Endothelial cell of umbilical vein (primary cell): Measurements from ENCODE around the gene MATR3. TPM values are rescaled to one million over a fixed set of nuclear protein-coding genes. Genes with fewer than 3 reads are reported as not detected.

Experiments
- BruUV-seq: library from RNA; stranded (reverse); fragments of 400-500 nt; replicated peaks from 2 replicates; lab custom pipeline; 2021; lab: Mats Ljungman, UMichigan
- CTCF ChIA-PET: fragments of 300-600, 350-600 bp; sonication (Branson Sonifier 250); formaldehyde crosslinking; loops from one replicate; lab custom pipeline; 2021; ENCODE audit warnings: antibody characterized with exemption, inconsistent platforms; lab: Charles Lee
- POLR2A ChIA-PET: fragments of 300-600, 350-600 bp; sonication (Branson Sonifier 250); formaldehyde crosslinking; loops from one replicate; lab custom pipeline; 2021; ENCODE audit warnings: antibody characterized with exemption, inconsistent platforms; lab: Charles Lee
- DNase-seq: peaks from one replicate; pipeline ENCODE4 v3.0.0-alpha.2; 2011; ENCODE audit warnings: low read depth, low spot score
- FAIRE-seq: peaks from 2 replicates; lab custom pipeline; 2011; peaks lifted over from hg19 to GRCh38; lab: Jason Lieb, UNC
- H2AFZ ChIP-seq: 2 replicates; pipeline ENCODE4 v1.6.0; 2012; ENCODE audit warnings: low read depth, low read length, control low read depth, inconsistent platforms
- H3K27ac ChIP-seq: 2 replicates; pipeline ENCODE4 v1.5.1; 2011; ENCODE audit warnings: low read depth, mild to moderate bottlenecking, control low read depth, low read length, moderate library complexity; ENCODE audit not compliant: insufficient read depth
- H3K27me3 ChIP-seq, 2 experiments: 2 replicates each; pipeline versions ENCODE4 v1.6.0 to v1.6.1; 2011; ENCODE audit warnings: low read length in 2 of 2, mixed read lengths in 1 of 2; ENCODE audit not compliant: control insufficient read depth in 2 of 2, insufficient read depth in 2 of 2
- H3K36me3 ChIP-seq, 2 experiments: 2 replicates in 1 of 2; 3 replicates in 1 of 2; pipeline ENCODE4 v1.5.1; 2011; ENCODE audit warnings: low read length in 2 of 2, mild to moderate bottlenecking in 1 of 2, moderate library complexity in 1 of 2; ENCODE audit not compliant: control insufficient read depth in 2 of 2, insufficient read depth in 2 of 2; ENCODE audit errors: extremely low read depth in 1 of 2
- H3K4me1 ChIP-seq: 3 replicates; pipeline ENCODE4 v1.5.1; 2011; ENCODE audit warnings: mild to moderate bottlenecking, low read length; ENCODE audit not compliant: control insufficient read depth, insufficient read depth; ENCODE audit errors: extremely low read depth
- H3K4me2 ChIP-seq: 2 replicates; pipeline ENCODE4 v1.6.1; 2011; ENCODE audit warnings: low read length, control low read depth, mixed read lengths; ENCODE audit not compliant: insufficient read depth
- H3K4me3 ChIP-seq, 3 experiments: fragments of 200-600 bp in 1 of 3; sonication (generic), shearing (Covaris generic) in 1 of 3; replicated peaks in 1 of 3; 2 replicates each; pipeline ENCODE4 v1.5.1; 2011 to 2016; ENCODE audit warnings: control low read depth in 3 of 3, low read length in 3 of 3, mild to moderate bottlenecking in 2 of 3, inconsistent platforms in 1 of 3, low read depth in 1 of 3, moderate library complexity in 1 of 3; ENCODE audit not compliant: insufficient read depth in 1 of 3
- H3K79me2 ChIP-seq: 2 replicates; pipeline ENCODE4 v1.6.0; 2012; ENCODE audit warnings: low read length, inconsistent platforms; ENCODE audit not compliant: control insufficient read depth, insufficient read depth
- H3K9ac ChIP-seq: replicated peaks from 2 replicates; pipeline ENCODE3; 2011; ENCODE audit warnings: low read length, control low read depth; ENCODE audit not compliant: insufficient read depth; ENCODE audit errors: extremely low read depth
- H3K9me1 ChIP-seq: replicated peaks from 3 replicates; pipeline ENCODE4 v1.6.0; 2011; ENCODE audit warnings: mild to moderate bottlenecking, low read length; ENCODE audit not compliant: control insufficient read depth, insufficient read depth; ENCODE audit errors: extremely low read depth
- H3K9me3 ChIP-seq: replicated peaks from 2 replicates; pipeline ENCODE4 v1.5.1; 2012; ENCODE audit warnings: low read length, inconsistent platforms; ENCODE audit not compliant: control insufficient read depth, insufficient read depth
- H4K20me1 ChIP-seq: replicated peaks from 2 replicates; pipeline ENCODE3; 2011; ENCODE audit warnings: mild to moderate bottlenecking, low read length; ENCODE audit not compliant: control insufficient read depth, insufficient read depth; ENCODE audit errors: extremely low read depth
- EZH2 ChIP-seq: IDR thresholded peaks from 2 replicates; pipeline ENCODE4 v1.6.1; 2012; ENCODE audit warnings: borderline replicate concordance, low read depth, mild to moderate bottlenecking, moderate library complexity, low read length, inconsistent platforms; ENCODE audit not compliant: severe bottlenecking
- FOS ChIP-seq: IDR thresholded peaks from 2 replicates; pipeline ENCODE4 v1.6.1; 2011; ENCODE audit warnings: mild to moderate bottlenecking, low read length, moderate library complexity, borderline replicate concordance; ENCODE audit not compliant: insufficient read depth
- GATA2 ChIP-seq: IDR thresholded peaks from 2 replicates; pipeline ENCODE4 v1.7.0; 2011; ENCODE audit warnings: low read depth, mild to moderate bottlenecking, moderate library complexity, mixed read lengths, low read length; ENCODE audit not compliant: insufficient read length, insufficient read depth
- JUN ChIP-seq: IDR thresholded peaks from 2 replicates; pipeline ENCODE4 v1.6.1; 2011; ENCODE audit warnings: borderline replicate concordance, low read depth; ENCODE audit not compliant: insufficient read length, insufficient read depth
- MYC ChIP-seq: IDR thresholded peaks from one replicate; pipeline ENCODE4 v1.6.1; 2011; ENCODE audit warnings: mild to moderate bottlenecking, low read depth, low read length
- POLR2A ChIP-seq: IDR thresholded peaks from 2 replicates; pipeline ENCODE4 v1.6.1; 2012; ENCODE audit warnings: low read depth, mild to moderate bottlenecking, control low read depth, low read length
- POLR2AphosphoS5 ChIP-seq: IDR thresholded peaks from 2 replicates; pipeline ENCODE4 v1.6.1; 2012; ENCODE audit warnings: low read depth, mild to moderate bottlenecking, control low read depth, low read length, moderate library complexity; ENCODE audit not compliant: insufficient read depth
- dilution Hi-C: fragments of 300-500 bp; cut with MboI; formaldehyde crosslinking; loops from one replicate; pipeline ENCODE4 v1.15.0; 2019; ENCODE audit warnings: low sequenced_read_pairs; ENCODE audit not compliant: extremely low pct_ligation_motif_present
- intact Hi-C: fragments of 100-400 bp; cut with micrococcal nuclease; formaldehyde crosslinking; loops from one replicate; pipeline ENCODE4 v1.10.0; 2022
- polyA plus RNA-seq, 4 experiments: library from polyadenylated mRNA; depleted of rRNA in 3 of 4; stranded (reverse) in 3 of 4; unstranded in 1 of 4; fragments of >200 nt; gene quantifications; 2 replicates each; pipeline versions ENCODE4 v1.2.1 to v1.2.3, GENCODE V29; 2011 to 2012; ENCODE audit warnings: missing spikeins in 1 of 4
- total RNA-seq: library from RNA; stranded (reverse); gene quantifications from 2 replicates; pipeline ENCODE4 v1.2.3, GENCODE V29; 2021
- TF ChIP-seq, protein P1 (sequence below), 2 donors: IDR thresholded peaks; 1 replicate in 1 of 2; 2 replicates in 1 of 2; pipeline ENCODE4 v1.5.1; 2011; ENCODE audit warnings: low read length in 2 of 2, mild to moderate bottlenecking in 2 of 2, moderate library complexity in 2 of 2, control low read depth in 1 of 2, inconsistent platforms in 1 of 2, low read depth in 1 of 2; ENCODE audit not compliant: insufficient read depth in 1 of 2; ENCODE audit errors: extremely low read depth in 1 of 2
- TF ChIP-seq, protein P2 (sequence below): IDR thresholded peaks from 2 replicates; pipeline ENCODE4 v1.6.1; 2011; ENCODE audit not compliant: insufficient read depth, insufficient read length

The MATR3 gene
- total and polyA plus RNA-seq, 2 donors (not counting 3 experiments of a cell fraction or from before 2014, with no cell fraction given): 64.0 to 158 TPM

DNA sequence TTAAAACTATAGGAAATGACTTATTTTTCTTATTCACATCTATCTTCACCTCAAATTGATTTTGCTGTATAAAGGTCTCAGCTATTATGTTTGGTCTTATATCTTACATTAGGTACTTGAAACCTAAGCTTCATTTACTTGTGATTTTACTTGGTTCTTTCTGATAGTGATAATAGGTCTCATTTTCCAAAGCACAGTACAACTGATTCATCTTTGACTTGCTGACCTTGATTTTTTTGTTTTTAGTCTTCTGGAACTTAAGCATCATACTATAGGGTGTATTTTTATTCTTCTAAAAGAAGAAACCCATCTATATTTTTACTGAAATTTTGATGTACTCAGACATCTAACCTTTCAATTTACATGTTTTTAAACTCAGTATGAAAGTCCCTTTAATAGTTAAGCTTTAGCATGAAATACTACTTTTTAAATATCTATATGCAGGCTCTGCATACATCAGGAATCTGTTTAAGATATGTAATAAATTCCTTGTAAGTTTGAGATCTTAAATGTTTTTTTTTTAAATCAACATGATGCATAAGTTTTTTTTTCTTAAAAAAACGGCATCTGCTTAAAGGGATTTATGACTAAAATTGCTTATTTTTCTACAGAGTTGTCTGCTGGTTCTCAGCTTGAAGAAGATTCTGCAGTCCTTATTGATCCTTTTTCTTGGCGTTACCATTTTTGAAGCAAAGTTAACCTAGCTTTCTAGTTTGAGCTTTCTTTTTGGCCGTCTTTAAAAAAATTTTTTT, 13.3 kb downstream of the MATR3 start:
- Histone ChIP-seq H2AFZ (no peak overlapping the region), H3K79me2 (peaks cover 100% of the 10 kb centered on the region), H3K4me3 (no peak overlapping the region), H3K9me1 (no peaks in the 10 kb centered on the region), H4K20me1 (peaks cover 58% of the 10 kb centered on the region), H3K27ac (no peak overlapping the region), H3K4me2 (no peak overlapping the region), H3K9me3 (no peaks in the 10 kb centered on the region), H3K4me1 (peaks cover 8% of the 10 kb centered on the region), H3K36me3 (no peaks in the 10 kb centered on the region), H3K9ac (no peak overlapping the region), H3K27me3 (no peaks in the 10 kb centered on the region)
- ChIA-PET CTCF (interaction anchor here (1.2 to 1.9 kb wide), 4 partner anchors 9 to 62 kb away, joined by 3 to 9 read pairs (median 3); partner anchors contain the start of gene MATR3), POLR2A (interaction anchor here (0.6 to 0.7 kb wide), 2 partner anchors 231 to 707 kb away, joined by 3 to 4 read pairs; no protein-coding TSS in a partner anchor)
- no peak for FAIRE-seq
- dilution Hi-C loops: no loop called here
- BruUV-seq: no TSS peak
- no peak for DNase-seq
- TF ChIP-seq POLR2A (no peak), EZH2 (no peak), POLR2AphosphoS5 (no peak), JUN (no peak), GATA2 (no peak), FOS (no peak), MYC (no peak)
- TF ChIP-seq, protein P1, sequence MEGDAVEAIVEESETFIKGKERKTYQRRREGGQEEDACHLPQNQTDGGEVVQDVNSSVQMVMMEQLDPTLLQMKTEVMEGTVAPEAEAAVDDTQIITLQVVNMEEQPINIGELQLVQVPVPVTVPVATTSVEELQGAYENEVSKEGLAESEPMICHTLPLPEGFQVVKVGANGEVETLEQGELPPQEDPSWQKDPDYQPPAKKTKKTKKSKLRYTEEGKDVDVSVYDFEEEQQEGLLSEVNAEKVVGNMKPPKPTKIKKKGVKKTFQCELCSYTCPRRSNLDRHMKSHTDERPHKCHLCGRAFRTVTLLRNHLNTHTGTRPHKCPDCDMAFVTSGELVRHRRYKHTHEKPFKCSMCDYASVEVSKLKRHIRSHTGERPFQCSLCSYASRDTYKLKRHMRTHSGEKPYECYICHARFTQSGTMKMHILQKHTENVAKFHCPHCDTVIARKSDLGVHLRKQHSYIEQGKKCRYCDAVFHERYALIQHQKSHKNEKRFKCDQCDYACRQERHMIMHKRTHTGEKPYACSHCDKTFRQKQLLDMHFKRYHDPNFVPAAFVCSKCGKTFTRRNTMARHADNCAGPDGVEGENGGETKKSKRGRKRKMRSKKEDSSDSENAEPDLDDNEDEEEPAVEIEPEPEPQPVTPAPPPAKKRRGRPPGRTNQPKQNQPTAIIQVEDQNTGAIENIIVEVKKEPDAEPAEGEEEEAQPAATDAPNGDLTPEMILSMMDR (IDR thresholded peaks at IDR 0.05; ENCODE audit: extremely low read depth in 1 of 2, insufficient read depth in 1 of 2, low read depth in 1 of 2, low read length in 2 of 2): no peak
- TF ChIP-seq, protein P2, sequence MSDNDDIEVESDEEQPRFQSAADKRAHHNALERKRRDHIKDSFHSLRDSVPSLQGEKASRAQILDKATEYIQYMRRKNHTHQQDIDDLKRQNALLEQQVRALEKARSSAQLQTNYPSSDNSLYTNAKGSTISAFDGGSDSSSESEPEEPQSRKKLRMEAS: no peak
- intact Hi-C loops: no loop called here
